ENCODE measurements around the gene ARHGAP30.

DNA sequence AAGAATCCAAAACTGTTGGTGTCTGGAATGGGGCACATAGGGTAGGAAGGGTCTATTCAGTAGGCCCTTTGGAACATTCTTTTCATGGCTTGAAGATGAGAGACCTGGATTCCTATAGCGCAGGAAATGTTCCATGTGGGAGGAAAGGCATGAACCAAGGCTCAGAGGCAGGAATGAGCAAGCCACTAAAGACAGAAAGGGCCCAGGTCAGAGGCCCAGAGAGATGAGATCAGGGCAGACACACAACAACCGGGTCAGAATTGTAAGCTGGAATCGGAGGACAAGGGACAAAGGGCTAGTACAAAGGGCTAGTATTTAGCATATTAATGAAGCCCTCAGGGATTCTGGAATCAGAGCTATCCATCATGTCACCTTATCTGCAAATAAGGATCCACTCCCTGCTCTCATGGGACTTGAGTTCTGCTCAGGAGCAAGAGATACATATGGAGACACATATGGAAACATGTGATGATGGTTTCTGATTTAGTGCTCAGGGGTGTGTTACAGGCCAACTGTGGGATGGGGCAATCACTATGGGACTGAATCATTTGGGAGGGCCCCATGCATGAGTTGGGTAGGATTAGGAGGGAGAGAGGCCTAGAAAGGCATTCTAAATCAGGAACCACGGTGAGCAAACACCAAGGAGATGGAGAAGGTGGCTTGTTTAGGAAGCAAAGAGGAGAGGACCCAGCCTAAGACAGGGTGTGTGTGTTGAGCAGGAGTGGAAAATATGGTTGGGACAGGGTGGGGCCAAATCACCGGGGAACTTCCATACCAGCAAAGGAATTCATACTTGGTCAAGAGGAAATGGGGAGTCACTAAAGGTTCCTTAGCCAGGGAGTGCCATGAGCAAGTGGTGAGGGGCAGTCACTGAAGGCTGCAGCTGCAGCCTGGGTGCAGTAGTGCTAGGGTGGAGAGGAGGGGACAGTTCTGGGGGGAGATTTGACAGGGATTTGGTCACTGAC is 11.0 kb upstream of the ARHGAP30 start:
- TF ChIP-seq CTCF (IDR thresholded peaks at IDR 0.05): no peak
- no peak for TF ChIP-seq SIN3A (IDR thresholded peaks at IDR 0.05; ENCODE audit: borderline replicate concordance, insufficient read depth, low read depth, low read length)

All from Panc1 (cell line).